Measurements from ENCODE around the gene DPH5. TPM values are rescaled to one million over a fixed set of nuclear protein-coding genes. Genes with fewer than 3 reads are reported as not detected.

DPH5 gene
- total and polyA plus RNA-seq, 2 donors (not counting 3 experiments of a cell fraction or from before 2014, with no cell fraction given) = 37.2 to 43.6 TPM

- ChIA-PET POLR2A (interaction anchor here (1.5 kb wide), 1 partner anchor 10 kb away, joined by 4 read pairs; no protein-coding TSS in a partner anchor), CTCF (interaction anchor here (0.7 to 3.0 kb wide), 14 partner anchors 10 to 398 kb away, joined by 3 to 14 read pairs (median 4); no protein-coding TSS in a partner anchor)
- Histone ChIP-seq H3K27me3 (ENCODE audit: control insufficient read depth in 2 of 2, insufficient read depth in 2 of 2, low read length in 2 of 2) (no peaks in the 10 kb centered on the region), H3K79me2 (ENCODE audit: control insufficient read depth, insufficient read depth, low read length) (peaks cover 8% of the 10 kb centered on the region), H3K9ac (replicated peaks; ENCODE audit: extremely low read depth, insufficient read depth, low read length) (peak overlapping the region; percentile 18), H3K9me3 (replicated peaks; ENCODE audit: control insufficient read depth, insufficient read depth, low read length) (no peaks in the 10 kb centered on the region), H3K4me2 (ENCODE audit: insufficient read depth, low read length) (peak overlapping the region; percentile 64), H2AFZ (ENCODE audit: low read depth, low read length) (no peak overlapping the region), H3K4me3 (replicated peaks in 1 of 3; ENCODE audit: insufficient read depth in 1 of 3, low read depth in 1 of 3, low read length in 3 of 3) (no peak overlapping the region), H3K27ac (ENCODE audit: insufficient read depth, low read depth, low read length) (peak overlapping the region; percentile 62), H3K4me1 (ENCODE audit: control insufficient read depth, extremely low read depth, insufficient read depth, low read length) (peaks cover 31% of the 10 kb centered on the region), H4K20me1 (replicated peaks; ENCODE audit: control insufficient read depth, extremely low read depth, insufficient read depth, low read length) (no peaks in the 10 kb centered on the region), H3K9me1 (replicated peaks; ENCODE audit: control insufficient read depth, extremely low read depth, insufficient read depth, low read length) (no peaks in the 10 kb centered on the region), H3K36me3 (ENCODE audit: control insufficient read depth in 2 of 2, extremely low read depth in 1 of 2, insufficient read depth in 2 of 2, low read length in 2 of 2) (no peaks in the 10 kb centered on the region)
- DNase-seq (ENCODE audit: low read depth, low spot score) (peak; percentile 85), FAIRE-seq (peak; percentile 63)
- dilution Hi-C loops (cut with MboI; ENCODE audit: extremely low pct_ligation_motif_present, low sequenced_read_pairs) (no loop called here), intact Hi-C loops (cut with micrococcal nuclease) (loop anchor here (2.0 kb wide), 2 partner anchors 17 to 153 kb away; no protein-coding TSS in a partner anchor)
- TF ChIP-seq GATA2 (IDR thresholded peaks at IDR 0.05; ENCODE audit: insufficient read depth, insufficient read length, low read depth, low read length) (peak; percentile 35), FOS (IDR thresholded peaks at IDR 0.05; ENCODE audit: borderline replicate concordance, insufficient read depth, low read length) (peak; percentile 28), CTCF (IDR thresholded peaks at IDR 0.05; ENCODE audit: extremely low read depth in 1 of 2, insufficient read depth in 1 of 2, low read depth in 1 of 2, low read length in 2 of 2) (no peak), EZH2 (IDR thresholded peaks at IDR 0.05; ENCODE audit: borderline replicate concordance, low read depth, low read length, severe bottlenecking) (no peak), MAX (IDR thresholded peaks at IDR 0.05; ENCODE audit: insufficient read depth, insufficient read length) (no peak), POLR2A (IDR thresholded peaks at IDR 0.05; ENCODE audit: low read depth, low read length) (no peak), MYC (IDR thresholded peaks at IDR 0.05; ENCODE audit: low read depth, low read length) (no peak), JUN (IDR thresholded peaks at IDR 0.05; ENCODE audit: borderline replicate concordance, insufficient read depth, insufficient read length, low read depth) (peak; percentile 41), POLR2AphosphoS5 (IDR thresholded peaks at IDR 0.05; ENCODE audit: insufficient read depth, low read depth, low read length) (no peak)
- BruUV-seq (replicated peaks) = TSS peak; percentile 99
Observed at GRCh38 chr1:100959502-100960060, 66.0 kb downstream of the DPH5 start.

Data from endothelial cell of umbilical vein (primary cell).